Prostate gland (tissue), 2 donors: ENCODE results near the gene SNED1. TPM values are rescaled to one million over a fixed set of nuclear protein-coding genes. Genes with fewer than 3 reads are reported as not detected.

Source experiments
- DNase-seq: peaks from one replicate; pipeline ENCODE4 v3.0.0-alpha.2; 2019; ENCODE audit warnings: low spot score
- H3K27ac ChIP-seq, 2 donors: fragments of 200-600 bp; sonication (generic); 2 replicates each; pipeline ENCODE4 v1.5.1; 2017 to 2019
- H3K27me3 ChIP-seq: fragments of 200-600 bp; sonication (generic); replicated peaks from 2 replicates; pipeline ENCODE4 v1.5.1; 2019; ENCODE audit not compliant: insufficient read depth
- H3K36me3 ChIP-seq, 2 donors: fragments of 200-600 bp; sonication (generic); 1 replicate in 1 of 2; 2 replicates in 1 of 2; pipeline versions ENCODE4 v1.5.1 to v1.8.1; 2017 to 2019
- H3K4me1 ChIP-seq: fragments of 200-600 bp; sonication (generic); replicated peaks from 2 replicates; pipeline ENCODE4 v1.5.1; 2019
- H3K4me3 ChIP-seq, 2 donors: fragments of 200-600 bp; sonication (generic); 2 replicates each; pipeline ENCODE4 v1.5.1; 2017 to 2019
- H3K9me3 ChIP-seq: fragments of 200-600 bp; sonication (generic); 2 replicates; pipeline ENCODE4 v1.5.1; 2017
- POLR2A ChIP-seq: fragments of 450-650 bp; IDR thresholded peaks from one replicate; pipeline ENCODE4 v1.6.1; 2016; ENCODE audit warnings: antibody characterized with exemption, mild to moderate bottlenecking
- POLR2AphosphoS5 ChIP-seq: sonication (generic); formaldehyde crosslinking; IDR thresholded peaks from one replicate; pipeline ENCODE4 v1.6.1; 2017; ENCODE audit warnings: antibody characterized with exemption
- WGBS: methylation state at CpG from one replicate; pipeline ENCODE4 v1.1.5; 2018; 5-methylcytosine and 5-hydroxymethylcytosine counted together
- intact Hi-C: fragments of 100-400 bp; cut with DNase I; formaldehyde crosslinking; loops from one replicate; pipeline ENCODE4 v1.14.2; 2022
- total RNA-seq, 2 donors: library from RNA; depleted of rRNA; stranded (reverse); fragments of >200 nt; gene quantifications; one replicate each; pipeline ENCODE4 v1.1.0, GENCODE V29; 2016
- TF ChIP-seq, protein P1 (sequence below), 4 experiments: fragments of 200-600 bp in 2 of 4; fragments of 450-650 bp in 2 of 4; sonication (generic) in 2 of 4; IDR thresholded peaks; 1 replicate in 3 of 4; 2 replicates in 1 of 4; pipeline ENCODE4 v1.5.1; 2016 to 2019; ENCODE audit warnings: antibody characterized with exemption in 4 of 4, mild to moderate bottlenecking in 2 of 4, moderate library complexity in 2 of 4

The SNED1 gene
- total RNA-seq, 2 donors from 2014 or later, result 32.0 to 115 TPM

DNA sequence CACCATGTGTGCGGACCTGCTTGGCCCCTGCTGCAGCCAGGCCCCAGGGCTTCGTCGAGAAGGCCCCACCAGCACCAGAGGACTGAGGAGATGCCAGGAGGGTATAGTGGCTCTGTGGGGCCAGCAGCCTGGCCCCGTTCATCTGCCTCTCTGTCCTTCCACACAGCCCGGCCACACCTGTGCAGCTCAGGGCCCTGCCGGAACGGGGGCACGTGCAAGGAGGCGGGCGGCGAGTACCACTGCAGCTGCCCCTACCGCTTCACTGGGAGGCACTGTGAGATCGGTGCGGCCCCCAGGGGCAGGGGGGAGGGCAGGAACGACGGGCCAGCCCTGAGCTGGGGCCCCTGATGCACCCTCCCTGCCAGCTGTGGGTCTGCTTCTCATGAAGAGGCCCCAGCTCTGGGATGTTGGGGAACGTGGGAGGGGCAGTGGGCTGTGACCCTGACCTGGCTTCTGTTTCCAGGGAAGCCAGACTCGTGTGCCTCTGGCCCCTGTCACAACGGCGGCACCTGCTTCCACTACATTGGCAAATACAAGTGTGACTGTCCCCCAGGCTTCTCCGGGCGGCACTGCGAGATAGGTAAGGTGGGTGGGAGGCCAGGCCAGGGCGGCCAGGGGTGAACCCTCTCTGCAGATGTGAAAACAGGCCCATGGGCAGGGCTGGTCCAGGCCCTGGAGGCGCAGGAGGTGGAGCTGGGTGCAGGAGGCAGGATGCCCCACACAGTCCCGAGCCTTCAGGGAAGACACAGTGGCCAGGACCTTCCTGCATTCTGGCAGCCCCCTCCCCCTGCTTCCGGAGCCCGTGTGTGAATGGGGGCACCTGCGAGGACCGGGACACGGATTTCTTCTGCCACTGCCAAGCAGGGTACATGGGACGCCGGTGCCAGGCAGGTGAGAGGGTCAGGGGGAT is 53.4 kb downstream of the SNED1 start:
- DNase-seq, result no peak
- H3K4me3 ChIP-seq, result no peak overlapping the region
- no peaks in the 10 kb centered on the region for H3K9me3 ChIP-seq
- H3K4me1 ChIP-seq, result no peaks in the 10 kb centered on the region
- intact Hi-C loops, result no loop called here
- TF ChIP-seq POLR2AphosphoS5 (no peak), POLR2A (no peak)
- TF ChIP-seq, protein P1, sequence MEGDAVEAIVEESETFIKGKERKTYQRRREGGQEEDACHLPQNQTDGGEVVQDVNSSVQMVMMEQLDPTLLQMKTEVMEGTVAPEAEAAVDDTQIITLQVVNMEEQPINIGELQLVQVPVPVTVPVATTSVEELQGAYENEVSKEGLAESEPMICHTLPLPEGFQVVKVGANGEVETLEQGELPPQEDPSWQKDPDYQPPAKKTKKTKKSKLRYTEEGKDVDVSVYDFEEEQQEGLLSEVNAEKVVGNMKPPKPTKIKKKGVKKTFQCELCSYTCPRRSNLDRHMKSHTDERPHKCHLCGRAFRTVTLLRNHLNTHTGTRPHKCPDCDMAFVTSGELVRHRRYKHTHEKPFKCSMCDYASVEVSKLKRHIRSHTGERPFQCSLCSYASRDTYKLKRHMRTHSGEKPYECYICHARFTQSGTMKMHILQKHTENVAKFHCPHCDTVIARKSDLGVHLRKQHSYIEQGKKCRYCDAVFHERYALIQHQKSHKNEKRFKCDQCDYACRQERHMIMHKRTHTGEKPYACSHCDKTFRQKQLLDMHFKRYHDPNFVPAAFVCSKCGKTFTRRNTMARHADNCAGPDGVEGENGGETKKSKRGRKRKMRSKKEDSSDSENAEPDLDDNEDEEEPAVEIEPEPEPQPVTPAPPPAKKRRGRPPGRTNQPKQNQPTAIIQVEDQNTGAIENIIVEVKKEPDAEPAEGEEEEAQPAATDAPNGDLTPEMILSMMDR (IDR thresholded peaks at IDR 0.05), result no peak
- 92% methylated on average over 29 of the region's 33 CpGs for WGBS
- H3K36me3 ChIP-seq, result no peaks in the 10 kb centered on the region
- H3K27me3 ChIP-seq, result no peaks in the 10 kb centered on the region
- H3K27ac ChIP-seq, result no peak overlapping the region

DNA sequence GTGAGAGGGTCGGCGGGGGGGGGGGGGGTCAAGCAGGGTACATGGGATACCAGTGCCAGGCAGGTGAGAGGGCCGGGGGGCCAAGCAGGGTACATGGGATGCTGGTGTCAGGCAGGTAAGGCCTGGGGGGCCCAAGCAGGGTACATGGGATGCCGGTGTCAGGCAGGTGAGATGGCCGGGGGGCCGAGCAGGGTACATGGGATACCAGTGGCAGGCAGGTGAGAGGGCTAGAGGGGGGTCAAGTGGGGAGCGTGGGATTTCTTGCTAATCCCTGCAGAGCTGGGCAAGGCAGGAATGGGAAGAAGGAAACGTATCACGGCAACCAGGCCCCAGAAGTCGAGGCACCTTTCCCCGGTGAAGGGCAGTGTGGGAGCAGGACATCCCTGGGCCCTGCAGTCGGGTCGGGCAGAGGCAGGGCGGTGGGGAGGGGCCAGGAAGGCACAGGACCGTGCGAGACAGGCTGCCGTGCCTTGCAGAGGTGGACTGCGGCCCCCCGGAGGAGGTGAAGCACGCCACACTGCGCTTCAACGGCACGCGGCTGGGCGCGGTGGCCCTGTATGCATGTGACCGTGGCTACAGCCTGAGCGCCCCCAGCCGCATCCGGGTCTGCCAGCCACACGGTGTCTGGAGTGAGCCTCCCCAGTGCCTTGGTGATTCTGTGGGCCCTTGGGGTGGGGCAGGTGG is 54.4 kb downstream of the SNED1 start:
- DNase-seq, result peak; percentile 3
- no peak overlapping the region for H3K27ac ChIP-seq
- H3K4me1 ChIP-seq, result no peaks in the 10 kb centered on the region
- 88% methylated on average over 31 of the region's 31 CpGs for WGBS
- no peaks in the 10 kb centered on the region for H3K36me3 ChIP-seq
- no peak for TF ChIP-seq POLR2A
- TF ChIP-seq POLR2AphosphoS5, result no peak
- TF ChIP-seq, protein P1 (IDR thresholded peaks at IDR 0.05), result no peak
- no peak overlapping the region for H3K4me3 ChIP-seq
- H3K27me3 ChIP-seq, result no peaks in the 10 kb centered on the region
- H3K9me3 ChIP-seq, result no peaks in the 10 kb centered on the region
- intact Hi-C loops, result no loop called here

DNA sequence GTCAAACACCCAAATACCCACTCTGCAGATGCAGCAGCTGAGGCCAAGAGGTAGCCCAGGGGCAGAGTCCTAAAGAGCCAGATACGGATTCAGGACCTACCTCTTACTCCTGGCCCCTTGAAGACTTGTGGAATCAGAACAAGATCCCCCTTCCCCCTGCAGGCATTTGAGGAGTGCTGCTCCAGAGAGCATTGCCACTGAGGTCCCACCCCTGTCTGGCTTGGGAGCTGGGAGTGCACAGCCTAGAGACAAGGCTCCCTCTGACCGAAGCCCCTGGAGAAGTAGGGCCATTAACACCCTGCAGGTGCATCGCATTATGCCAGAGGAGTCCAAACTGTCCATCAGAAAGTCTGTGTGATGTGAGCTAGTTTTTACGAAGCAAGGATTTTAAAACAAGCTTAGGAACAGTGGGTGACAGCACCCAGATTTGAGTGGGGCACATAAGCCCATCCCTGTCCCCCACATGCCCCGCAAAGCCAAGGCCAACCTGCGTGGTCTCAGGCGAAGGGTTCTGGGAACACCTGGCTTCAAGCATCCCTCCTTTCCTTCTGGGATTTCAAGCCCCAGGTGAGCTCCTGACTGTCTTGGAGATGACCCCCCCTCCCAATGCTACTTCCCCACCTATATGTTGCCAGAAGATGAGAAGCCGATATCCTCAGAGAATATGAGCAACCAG is 55.3 kb downstream of the SNED1 start:
- Histone ChIP-seq H3K36me3 (no peaks in the 10 kb centered on the region), H3K4me3 (no peak overlapping the region), H3K9me3 (no peaks in the 10 kb centered on the region), H3K27me3 (no peaks in the 10 kb centered on the region), H3K27ac (no peak overlapping the region), H3K4me1 (no peaks in the 10 kb centered on the region)
- WGBS, result 96% methylated on average over 8 of the region's 8 CpGs
- peak; percentile 1 for DNase-seq
- TF ChIP-seq POLR2A (no peak), POLR2AphosphoS5 (no peak)
- TF ChIP-seq, protein P1 (IDR thresholded peaks at IDR 0.05), result no peak
- intact Hi-C loops, result no loop called here

DNA sequence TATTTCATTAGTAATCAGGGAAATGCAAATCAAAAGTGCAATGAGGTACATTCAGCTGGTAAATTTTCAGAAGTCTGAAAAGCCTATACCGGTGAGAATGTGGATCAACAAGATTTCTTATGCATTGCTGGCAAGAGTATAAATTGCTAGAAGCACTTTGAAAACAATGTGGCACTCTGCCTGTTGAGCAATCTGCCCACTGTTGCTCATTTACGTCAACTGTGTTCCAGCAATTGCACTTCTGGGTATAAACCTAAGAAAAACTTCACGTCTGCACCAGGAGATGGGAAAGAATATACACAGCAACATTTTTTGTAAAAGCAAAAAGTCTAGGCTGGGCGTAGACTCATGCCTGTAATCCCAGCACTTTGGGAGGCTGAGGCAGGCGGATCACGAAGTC is 62.9 kb downstream of the SNED1 start:
- DNase-seq, result peak; percentile 76
- H3K9me3 ChIP-seq, result no peaks in the 10 kb centered on the region
- peak; percentile 88 for TF ChIP-seq POLR2AphosphoS5
- TF ChIP-seq, protein P1 (IDR thresholded peaks at IDR 0.05), result no peak
- peaks cover 10% of the 10 kb centered on the region for H3K4me1 ChIP-seq
- H3K4me3 ChIP-seq, result no peak overlapping the region
- no peaks in the 10 kb centered on the region for H3K36me3 ChIP-seq
- peak overlapping the region; percentile 12 to 55 for H3K27ac ChIP-seq
- intact Hi-C loops, result no loop called here
- WGBS, result 64% methylated on average over 6 of the region's 6 CpGs
- H3K27me3 ChIP-seq, result no peaks in the 10 kb centered on the region
